Smooth muscle cell (in vitro differentiated cells): ENCODE data around the gene KAT6B. TPM values are rescaled to one million over a fixed set of nuclear protein-coding genes. Genes with fewer than 3 reads are reported as not detected.

Experiments used
- DNase-seq: peaks from one replicate; lab custom pipeline; 2025; ENCODE audit not compliant: unreplicated experiment; lab: John Stamatoyannopoulos, UW
- H2AFZ ChIP-seq: fragments of 200-600 bp; sonication (generic); 2 replicates; pipeline ENCODE4 v1.6.0; 2016; ENCODE audit warnings: antibody characterized with exemption, low read depth, mild to moderate bottlenecking
- H3F3A ChIP-seq: fragments of 200-600 bp; sonication (generic); 2 replicates; pipeline ENCODE4 v1.6.0; 2017; ENCODE audit warnings: antibody characterized with exemption, low read depth
- H3K27ac ChIP-seq: fragments of 200-600 bp; sonication (generic); 2 replicates; pipeline ENCODE4 v1.5.1; 2016; ENCODE audit warnings: low read depth, mild to moderate bottlenecking
- H3K27me3 ChIP-seq: fragments of 200-600 bp; sonication (generic); 2 replicates; pipeline ENCODE4 v1.6.1; 2016; ENCODE audit warnings: low read depth, mild to moderate bottlenecking
- H3K36me3 ChIP-seq: fragments of 200-600 bp; sonication (generic); 2 replicates; pipeline ENCODE4 v1.5.1; 2016; ENCODE audit warnings: low read depth
- H3K4me1 ChIP-seq: fragments of 200-600 bp; sonication (generic); 2 replicates; pipeline ENCODE4 v1.5.1; 2016; ENCODE audit warnings: low read depth
- H3K4me2 ChIP-seq: fragments of 200-600 bp; sonication (generic); 2 replicates; pipeline ENCODE4 v1.6.0; 2016; ENCODE audit warnings: mild to moderate bottlenecking
- H3K4me3 ChIP-seq: fragments of 200-600 bp; sonication (generic); 2 replicates; pipeline ENCODE4 v1.5.1; 2016; ENCODE audit warnings: mild to moderate bottlenecking
- H3K79me2 ChIP-seq: fragments of 200-600 bp; sonication (generic); 2 replicates; pipeline ENCODE4 v1.6.0; 2016; ENCODE audit warnings: low read depth, mild to moderate bottlenecking
- H3K9ac ChIP-seq: fragments of 200-600 bp; sonication (generic); 2 replicates; pipeline ENCODE4 v1.6.0; 2016; ENCODE audit warnings: low read depth
- H3K9me3 ChIP-seq: fragments of 200-600 bp; sonication (generic); replicated peaks from 2 replicates; pipeline ENCODE4 v1.5.1; 2016; ENCODE audit warnings: low read depth
- H4K20me1 ChIP-seq: fragments of 200-600 bp; sonication (generic); 2 replicates; pipeline ENCODE4 v1.6.0; 2016; ENCODE audit warnings: low read depth
- WGBS: methylation state at CpG from one replicate; pipeline ENCODE4 v1.1.7; 2016; ENCODE audit warnings: low lambda C conversion rate; 5-methylcytosine and 5-hydroxymethylcytosine counted together
- polyA plus RNA-seq: library from polyadenylated mRNA; unstranded; fragments of >200 nt; fragmentation: Nextera tagmentation; extraction: Ambion mirVana; gene quantifications from 2 replicates; pipeline ENCODE4 v1.2.1, GENCODE V29; 2016
- total RNA-seq: library from RNA; depleted of rRNA; stranded (reverse); fragments of >200 nt; gene quantifications from 2 replicates; pipeline ENCODE4 v1.2.3, GENCODE V29; 2014
- TF ChIP-seq, protein P1 (sequence below): fragments of 200-600 bp; sonication (generic); IDR thresholded peaks from 2 replicates; pipeline ENCODE4 v1.5.1; 2017; ENCODE audit warnings: borderline replicate concordance, mild to moderate bottlenecking, antibody characterized with exemption; ENCODE audit not compliant: insufficient read depth, poor library complexity, severe bottlenecking

KAT6B gene
- total and polyA plus RNA-seq, 2 experiments from 2014 or later, result 9.0 to 19.8 TPM

DNA sequence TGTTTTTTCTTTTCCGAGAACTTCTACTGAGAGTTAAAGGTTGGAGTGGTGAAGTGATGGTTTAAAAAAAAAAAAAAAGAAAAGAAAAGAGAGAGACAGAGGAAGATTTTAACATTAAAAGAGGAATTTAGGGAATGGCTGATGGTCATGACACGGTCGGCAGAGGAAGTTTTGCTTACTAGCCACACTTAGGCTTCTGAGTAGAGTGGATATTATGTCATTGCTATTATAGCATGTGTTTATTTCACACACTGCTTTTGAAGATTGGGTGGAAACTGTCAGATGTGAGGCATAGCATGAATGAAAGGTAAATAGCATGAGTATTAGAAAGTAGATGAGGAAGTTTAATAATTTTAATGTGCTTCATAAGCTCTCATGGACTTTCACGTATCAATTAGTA lies 2.5 kb downstream of the KAT6B start:
- no peaks in the 10 kb centered on the region for H3K27me3 ChIP-seq
- H3K9ac ChIP-seq, result no peak overlapping the region
- peaks cover 43% of the 10 kb centered on the region for H3K79me2 ChIP-seq

DNA sequence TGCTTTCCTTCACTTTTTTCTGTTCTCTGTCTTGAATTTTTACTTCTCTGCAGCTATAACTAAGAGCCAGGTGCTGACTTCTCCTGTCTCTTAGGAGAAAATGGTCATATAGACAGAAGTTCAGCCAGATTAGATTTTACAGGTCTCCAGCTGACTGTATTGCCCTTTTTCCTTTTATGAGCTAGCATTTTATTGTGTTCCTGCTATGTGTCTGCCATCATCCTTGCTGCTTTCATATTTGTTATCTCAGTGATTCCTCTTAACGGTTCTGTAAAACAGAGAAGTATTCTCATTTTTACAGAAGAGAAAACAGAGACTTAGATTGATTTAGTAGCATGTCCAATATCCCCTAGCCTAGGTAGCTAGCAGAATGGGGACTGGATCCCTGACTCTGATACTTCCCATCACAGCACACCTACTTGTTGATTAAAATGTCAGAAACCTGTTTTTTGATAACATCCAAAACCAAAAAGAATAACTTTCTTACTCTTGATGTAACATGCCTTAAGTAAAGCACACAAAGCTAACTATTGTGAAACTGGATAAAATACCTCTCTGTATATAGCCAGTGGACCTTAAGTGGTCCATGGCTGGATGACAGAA lies 5.2 kb downstream of the KAT6B start:
- no peak overlapping the region for H3K27ac ChIP-seq
- peaks cover 6% of the 10 kb centered on the region for H3K4me1 ChIP-seq
- H2AFZ ChIP-seq, result no peak overlapping the region
- 14% methylated on average over 1 of the region's 1 CpG for WGBS
- H3K9me3 ChIP-seq, result no peaks in the 10 kb centered on the region
- no peaks in the 10 kb centered on the region for H3K27me3 ChIP-seq
- no peak overlapping the region for H3K4me2 ChIP-seq
- no peak for DNase-seq
- TF ChIP-seq, protein P1, sequence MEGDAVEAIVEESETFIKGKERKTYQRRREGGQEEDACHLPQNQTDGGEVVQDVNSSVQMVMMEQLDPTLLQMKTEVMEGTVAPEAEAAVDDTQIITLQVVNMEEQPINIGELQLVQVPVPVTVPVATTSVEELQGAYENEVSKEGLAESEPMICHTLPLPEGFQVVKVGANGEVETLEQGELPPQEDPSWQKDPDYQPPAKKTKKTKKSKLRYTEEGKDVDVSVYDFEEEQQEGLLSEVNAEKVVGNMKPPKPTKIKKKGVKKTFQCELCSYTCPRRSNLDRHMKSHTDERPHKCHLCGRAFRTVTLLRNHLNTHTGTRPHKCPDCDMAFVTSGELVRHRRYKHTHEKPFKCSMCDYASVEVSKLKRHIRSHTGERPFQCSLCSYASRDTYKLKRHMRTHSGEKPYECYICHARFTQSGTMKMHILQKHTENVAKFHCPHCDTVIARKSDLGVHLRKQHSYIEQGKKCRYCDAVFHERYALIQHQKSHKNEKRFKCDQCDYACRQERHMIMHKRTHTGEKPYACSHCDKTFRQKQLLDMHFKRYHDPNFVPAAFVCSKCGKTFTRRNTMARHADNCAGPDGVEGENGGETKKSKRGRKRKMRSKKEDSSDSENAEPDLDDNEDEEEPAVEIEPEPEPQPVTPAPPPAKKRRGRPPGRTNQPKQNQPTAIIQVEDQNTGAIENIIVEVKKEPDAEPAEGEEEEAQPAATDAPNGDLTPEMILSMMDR, result no peak
- peaks cover 90% of the 10 kb centered on the region for H4K20me1 ChIP-seq
- no peaks in the 10 kb centered on the region for H3K36me3 ChIP-seq
- H3K79me2 ChIP-seq, result peaks cover 60% of the 10 kb centered on the region
- H3K9ac ChIP-seq, result no peak overlapping the region
- H3F3A ChIP-seq, result no peaks in the 10 kb centered on the region
- no peak overlapping the region for H3K4me3 ChIP-seq

More for the DNA sequence above, 2.5 kb downstream of the KAT6B start:
- Histone ChIP-seq H3K36me3 (no peaks in the 10 kb centered on the region), H3F3A (no peaks in the 10 kb centered on the region), H2AFZ (no peak overlapping the region), H3K9me3 (no peaks in the 10 kb centered on the region), H3K4me1 (peaks cover 6% of the 10 kb centered on the region), H3K4me3 (no peak overlapping the region), H3K4me2 (no peak overlapping the region), H4K20me1 (peaks cover 66% of the 10 kb centered on the region), H3K27ac (no peak overlapping the region)
- WGBS, result 92% methylated on average over 4 of the region's 4 CpGs
- TF ChIP-seq, protein P1, result no peak
- no peak for DNase-seq

- Histone ChIP-seq H3K27me3 (no peaks in the 10 kb centered on the region), H3K79me2 (peaks cover 60% of the 10 kb centered on the region), H2AFZ (no peak overlapping the region), H3F3A (no peaks in the 10 kb centered on the region), H3K27ac (no peak overlapping the region), H3K4me3 (no peak overlapping the region), H4K20me1 (peaks cover 91% of the 10 kb centered on the region), H3K9me3 (no peaks in the 10 kb centered on the region), H3K4me2 (no peak overlapping the region), H3K9ac (no peak overlapping the region), H3K36me3 (no peaks in the 10 kb centered on the region), H3K4me1 (peaks cover 6% of the 10 kb centered on the region)
- WGBS, result 99% methylated on average over 3 of the region's 3 CpGs
- TF ChIP-seq, protein P1, result no peak
- no peak for DNase-seq
These were observed 9.6 kb downstream of the KAT6B start for GRCh38 chr10:74835963-74836362.

DNA sequence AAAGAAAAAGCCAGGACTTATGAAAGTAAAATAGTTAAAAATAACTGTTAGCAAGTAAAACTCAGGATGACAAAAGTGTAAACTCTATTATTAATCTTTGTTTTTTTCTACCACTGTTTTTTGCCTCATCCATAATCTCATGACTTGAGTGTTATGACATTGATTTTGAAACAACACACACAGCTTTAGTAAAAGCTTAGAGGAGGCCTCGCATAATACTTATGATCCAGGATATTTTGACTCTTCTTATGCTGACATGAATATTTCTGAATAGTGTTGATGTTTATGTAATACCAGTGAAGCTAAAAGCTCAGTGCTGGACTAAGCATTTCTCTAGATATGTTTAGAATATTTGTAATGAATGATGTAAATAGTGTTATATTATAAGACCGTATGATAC lies 10.5 kb downstream of the KAT6B start:
- no peak overlapping the region for H2AFZ ChIP-seq
- H3K27me3 ChIP-seq, result no peaks in the 10 kb centered on the region
- peaks cover 6% of the 10 kb centered on the region for H3K4me1 ChIP-seq
- no peak overlapping the region for H3K4me3 ChIP-seq
- H3K27ac ChIP-seq, result no peak overlapping the region
- 92% methylated on average over 2 of the region's 2 CpGs for WGBS
- no peaks in the 10 kb centered on the region for H3K9me3 ChIP-seq
- no peak overlapping the region for H3K9ac ChIP-seq
- TF ChIP-seq, protein P1, result no peak
- no peak for DNase-seq
- H4K20me1 ChIP-seq, result peaks cover 91% of the 10 kb centered on the region
- no peak overlapping the region for H3K4me2 ChIP-seq
- H3K36me3 ChIP-seq, result no peaks in the 10 kb centered on the region
- no peaks in the 10 kb centered on the region for H3F3A ChIP-seq
- peaks cover 56% of the 10 kb centered on the region for H3K79me2 ChIP-seq
